ENCODE measurements around the gene MATN1.

MATN1 gene

GRCh38 chr1:30750731-30751291 is 27.4 kb upstream of the MATN1 start:
- H3K79me2 ChIP-seq (ENCODE audit: insufficient read depth, low read length): no peaks in the 10 kb centered on the region
- peak overlapping the region; percentile 56 for H3K4me2 ChIP-seq (ENCODE audit: low read length)
- peak overlapping the region; percentile 22 for H3K4me3 ChIP-seq (ENCODE audit: low read depth, low read length, poor library complexity, severe bottlenecking)
- H3F3A ChIP-seq (ENCODE audit: insufficient read depth, low read length): 0 out of 2 replicates have a peak, but pooled peaks cover 4% of the 10 kb centered on the region
- no peaks in the 10 kb centered on the region for H4K20me1 ChIP-seq (ENCODE audit: insufficient read depth, low read length)
- H2AFZ ChIP-seq (ENCODE audit: low read length): no peak overlapping the region
- peaks cover 5% of the 10 kb centered on the region; the same call in 1 of the 2 replicates for H3K27me3 ChIP-seq (ENCODE audit: insufficient read depth, low read length)
- H3K9ac ChIP-seq (ENCODE audit: low read length): peak overlapping the region; percentile 59
- H3K9me3 ChIP-seq (ENCODE audit: low read length): no peaks in the 10 kb centered on the region
- peaks cover 9% of the 10 kb centered on the region; the same call in 1 of the 2 replicates for H3K36me3 ChIP-seq (ENCODE audit: insufficient read depth, low read length)
- H3K27ac ChIP-seq (ENCODE audit: low read depth, low read length, poor library complexity, severe bottlenecking): peak overlapping the region; percentile 93
- TF ChIP-seq EZH2 (IDR thresholded peaks at IDR 0.05; ENCODE audit: borderline replicate concordance, low read length) (no peak), CTCF (IDR thresholded peaks at IDR 0.05; ENCODE audit: low read length) (no peak)
- H3K4me1 ChIP-seq (ENCODE audit: insufficient read depth, low read length, severe bottlenecking): peaks cover 99% of the 10 kb centered on the region
- no peaks in the 10 kb centered on the region for H3K9me2 ChIP-seq (ENCODE audit: low read depth, low read length)

DNA sequence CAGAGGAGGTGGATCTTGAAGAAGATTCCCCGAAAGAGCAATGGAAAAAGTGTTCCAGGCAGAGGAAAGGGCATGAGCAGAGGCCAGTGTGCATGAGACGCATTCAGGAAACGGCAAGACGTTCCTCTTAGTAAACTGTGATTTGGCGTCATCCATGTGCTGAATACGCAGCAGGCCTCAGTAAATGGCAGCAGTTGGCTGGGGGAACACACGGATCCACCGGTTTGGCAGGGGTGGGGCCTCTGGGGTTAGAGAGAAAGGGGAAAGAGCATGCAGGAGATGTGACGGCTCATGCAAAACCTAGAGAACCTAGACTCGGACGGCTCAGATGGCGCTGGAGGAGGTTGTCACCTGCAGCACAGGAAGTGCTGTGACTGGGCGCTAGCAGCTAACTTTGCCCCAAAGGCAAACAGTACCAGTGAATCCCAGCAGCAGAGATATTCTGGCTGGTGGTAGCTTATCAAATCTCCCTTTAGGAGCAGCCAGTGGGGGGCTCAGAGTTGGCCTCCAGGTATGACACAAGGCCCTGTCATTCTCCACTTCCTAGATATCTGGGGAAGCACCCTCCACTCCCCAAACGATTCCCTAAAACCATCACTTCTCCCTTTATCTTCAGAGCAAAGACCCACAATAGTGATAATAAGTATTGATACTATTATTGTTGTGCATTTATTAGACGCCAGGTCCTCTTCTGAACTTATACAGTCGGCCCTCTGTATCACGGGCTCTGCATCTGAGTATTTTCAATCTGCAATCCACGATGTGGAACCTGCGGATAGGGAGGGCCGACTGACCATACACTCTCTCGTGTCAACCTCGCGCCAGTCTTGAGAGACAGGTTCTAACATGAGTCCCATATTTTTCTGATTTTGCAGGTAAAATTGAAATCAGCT is 26.6 kb upstream of the MATN1 start:
- Histone ChIP-seq H3K4me3 (ENCODE audit: low read depth, low read length, poor library complexity, severe bottlenecking) (peak overlapping the region; percentile 19), H3K36me3 (ENCODE audit: insufficient read depth, low read length) (peaks cover 9% of the 10 kb centered on the region; the same call in 1 of the 2 replicates), H3K27ac (ENCODE audit: low read depth, low read length, poor library complexity, severe bottlenecking) (peak overlapping the region; percentile 93), H3F3A (ENCODE audit: insufficient read depth, low read length) (0 out of 2 replicates have a peak, but pooled peaks cover 4% of the 10 kb centered on the region), H3K9me2 (ENCODE audit: low read depth, low read length) (no peaks in the 10 kb centered on the region), H3K27me3 (ENCODE audit: insufficient read depth, low read length) (peaks cover 5% of the 10 kb centered on the region; the same call in 1 of the 2 replicates), H3K79me2 (ENCODE audit: insufficient read depth, low read length) (no peaks in the 10 kb centered on the region), H3K4me2 (ENCODE audit: low read length) (peak overlapping the region; percentile 56), H3K9me3 (ENCODE audit: low read length) (no peaks in the 10 kb centered on the region), H3K4me1 (ENCODE audit: insufficient read depth, low read length, severe bottlenecking) (peaks cover 97% of the 10 kb centered on the region), H3K9ac (ENCODE audit: low read length) (peak overlapping the region; percentile 59), H4K20me1 (ENCODE audit: insufficient read depth, low read length) (no peaks in the 10 kb centered on the region), H2AFZ (ENCODE audit: low read length) (no peak overlapping the region)
- TF ChIP-seq CTCF (IDR thresholded peaks at IDR 0.05; ENCODE audit: low read length): no peak
- no peak for TF ChIP-seq EZH2 (IDR thresholded peaks at IDR 0.05; ENCODE audit: borderline replicate concordance, low read length)

DNA sequence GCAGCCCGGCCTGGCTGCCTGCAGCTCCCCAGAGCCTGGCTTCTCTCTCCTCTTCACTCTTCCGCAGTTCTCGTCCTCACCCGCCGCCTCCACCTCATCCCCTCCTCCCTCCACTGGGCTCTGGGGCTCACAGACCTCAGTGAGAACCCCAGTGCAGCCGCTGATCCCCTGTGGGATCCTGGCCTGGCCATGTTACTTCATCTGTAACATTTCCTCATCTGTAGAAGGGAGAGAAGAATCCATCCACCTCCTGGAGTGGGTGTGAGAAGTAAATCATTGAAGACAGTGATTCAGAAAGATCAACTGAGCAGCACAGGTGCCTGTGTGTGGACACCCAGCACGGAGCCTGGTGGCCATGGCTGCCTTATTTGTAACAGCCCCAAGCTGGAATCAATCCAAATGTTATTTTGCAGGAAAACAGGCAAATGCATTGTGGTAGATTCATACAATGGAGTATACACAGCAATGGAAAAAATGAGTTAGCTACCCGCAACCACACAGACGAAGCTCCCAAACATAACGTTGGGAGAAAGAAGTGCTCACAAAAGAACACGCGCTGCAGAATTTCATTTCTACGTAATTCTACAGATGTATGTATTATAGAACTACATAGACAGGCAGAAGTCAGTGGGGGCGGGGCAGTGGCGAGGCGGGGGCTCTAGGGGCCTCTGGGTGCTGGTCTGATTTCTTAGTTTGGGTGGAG is 25.5 kb upstream of the MATN1 start:
- Histone ChIP-seq H3K9me2 (ENCODE audit: low read depth, low read length) (no peaks in the 10 kb centered on the region), H3K4me1 (ENCODE audit: insufficient read depth, low read length, severe bottlenecking) (peaks cover 93% of the 10 kb centered on the region), H3F3A (ENCODE audit: insufficient read depth, low read length) (0 out of 2 replicates have a peak, but pooled peaks cover 1% of the 10 kb centered on the region)

More for the DNA sequence above, 25.5 kb upstream of the MATN1 start:
- H3K4me3 ChIP-seq (ENCODE audit: low read depth, low read length, poor library complexity, severe bottlenecking): no peak overlapping the region
- no peak overlapping the region for H2AFZ ChIP-seq (ENCODE audit: low read length)
- TF ChIP-seq EZH2 (IDR thresholded peaks at IDR 0.05; ENCODE audit: borderline replicate concordance, low read length) (no peak), CTCF (IDR thresholded peaks at IDR 0.05; ENCODE audit: low read length) (no peak)
- H3K27ac ChIP-seq (ENCODE audit: low read depth, low read length, poor library complexity, severe bottlenecking): no peak overlapping the region
- H4K20me1 ChIP-seq (ENCODE audit: insufficient read depth, low read length): no peaks in the 10 kb centered on the region
- peaks cover 9% of the 10 kb centered on the region; the same call in 1 of the 2 replicates for H3K36me3 ChIP-seq (ENCODE audit: insufficient read depth, low read length)
- no peaks in the 10 kb centered on the region for H3K9me3 ChIP-seq (ENCODE audit: low read length)
- H3K9ac ChIP-seq (ENCODE audit: low read length): no peak overlapping the region
- no peaks in the 10 kb centered on the region for H3K79me2 ChIP-seq (ENCODE audit: insufficient read depth, low read length)
- H3K27me3 ChIP-seq (ENCODE audit: insufficient read depth, low read length): peaks cover 5% of the 10 kb centered on the region; the same call in 1 of the 2 replicates
- peak overlapping the region; percentile 56 for H3K4me2 ChIP-seq (ENCODE audit: low read length)
